ENCODE measurements around the gene ZBTB1.
"Not testable (repeated sequence)": the region's sequence is repeated elsewhere in the genome, so short reads cannot be mapped to it uniquely, and the experiment has no call there.

DNA sequence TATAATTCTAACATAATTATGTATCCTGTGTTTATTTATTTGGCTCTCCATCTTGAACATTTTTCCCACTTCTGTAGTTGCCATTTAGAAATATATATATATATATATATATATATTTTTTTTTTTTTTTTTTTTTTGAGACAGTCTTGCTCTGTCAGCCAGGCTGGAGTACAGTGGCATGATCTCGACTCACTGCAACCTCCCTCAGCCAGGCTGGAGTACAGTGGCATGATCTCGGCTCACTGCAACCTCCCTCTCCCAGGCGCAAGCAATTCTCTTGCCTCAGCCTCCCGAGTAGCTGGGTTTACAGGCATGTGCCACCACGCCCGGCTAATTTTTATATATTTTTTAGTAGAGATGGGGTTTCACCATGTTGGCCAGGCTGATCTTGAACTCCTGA, 13.1 kb downstream of the ZBTB1 start:
- not testable (repeated sequence) for TF ChIP-seq CTCF, POLR2A (IDR thresholded peaks at IDR 0.05)

All from testis (tissue), 2 donors.